Fibroblast of villous mesenchyme (primary cell): Measurements from ENCODE around the gene ACP4. TPM values are rescaled to one million over a fixed set of nuclear protein-coding genes. Genes with fewer than 3 reads are reported as not detected.

Experiments used
- DNase-seq: peaks from one replicate; pipeline ENCODE4 v3.0.0-alpha.2; 2010; ENCODE audit warnings: low read depth
- H3K4me3 ChIP-seq: 2 replicates; pipeline ENCODE4 v1.5.1; 2011; ENCODE audit warnings: low read depth, mild to moderate bottlenecking, low read length
- CTCF ChIP-seq: IDR thresholded peaks from 2 replicates; pipeline ENCODE4 v1.5.1; 2012; ENCODE audit warnings: low read depth, mild to moderate bottlenecking, low read length; ENCODE audit not compliant: insufficient read depth
- total RNA-seq: library from RNA; depleted of rRNA; stranded (reverse); fragments of >200 nt; gene quantifications from 2 replicates; pipeline ENCODE4 v1.2.3, GENCODE V29; 2012

The ACP4 gene
- total RNA-seq, 1 donor, result not detected

GRCh38 chr19:50792272-50793250 is 2.3 kb downstream of the ACP4 start:
- no peak for DNase-seq
- H3K4me3 ChIP-seq, result no peak overlapping the region
- no peak for TF ChIP-seq CTCF

- H3K4me3 ChIP-seq, result no peak overlapping the region
- DNase-seq, result no peak
- TF ChIP-seq CTCF, result no peak
Measured at GRCh38 chr19:50793558-50794065, 3.4 kb downstream of the ACP4 start.

GRCh38 chr19:50794074-50794875 is 4.1 kb downstream of the ACP4 start:
- TF ChIP-seq CTCF, result no peak
- DNase-seq, result no peak
- no peak overlapping the region for H3K4me3 ChIP-seq

- H3K4me3 ChIP-seq, result no peak overlapping the region
- no peak for DNase-seq
- no peak for TF ChIP-seq CTCF
Measured at GRCh38 chr19:50794876-50795663, 4.9 kb downstream of the ACP4 start.

- TF ChIP-seq CTCF, result no peak
- DNase-seq, result no peak
- no peak overlapping the region for H3K4me3 ChIP-seq
Measured at GRCh38 chr19:50795664-50796073, 5.5 kb downstream of the ACP4 start.

GRCh38 chr19:50796128-50796633 is 6.0 kb downstream of the ACP4 start:
- no peak for TF ChIP-seq CTCF
- no peak for DNase-seq
- no peak overlapping the region for H3K4me3 ChIP-seq
